HG03064 (cell line): ENCODE measurements around the gene PRDX6.
"Not testable (repeated sequence)": the region's sequence is repeated elsewhere in the genome, so short reads cannot be mapped to it uniquely, and the experiment has no call there.

Source experiments
- ATAC-seq: cut with Tn5 transposase; IDR thresholded peaks from one replicate; pipeline ENCODE4 v1.9.1; 2021; ENCODE audit warnings: low read depth; ENCODE audit not compliant: unreplicated experiment

PRDX6 gene

GRCh38 chr1:173495609-173496267 is 18.6 kb downstream of the PRDX6 start:
- ATAC-seq: no peak

GRCh38 chr1:173496757-173497320 is 19.7 kb downstream of the PRDX6 start:
- ATAC-seq: no peak

GRCh38 chr1:173499729-173500128 is 22.6 kb downstream of the PRDX6 start:
- ATAC-seq: no peak

- ATAC-seq: no peak
Observed at GRCh38 chr1:173502104-173502503, 25.0 kb downstream of the PRDX6 start.

- ATAC-seq: no peak
Observed at GRCh38 chr1:173503391-173503790, 26.3 kb downstream of the PRDX6 start.

GRCh38 chr1:173504268-173504667 is 27.1 kb downstream of the PRDX6 start:
- no peak for ATAC-seq

GRCh38 chr1:173505391-173505790 is 28.3 kb downstream of the PRDX6 start:
- no peak for ATAC-seq

- no peak for ATAC-seq
Observed at GRCh38 chr1:173506437-173506836, 29.3 kb downstream of the PRDX6 start.

- ATAC-seq: no peak
Observed at GRCh38 chr1:173507205-173507846, 30.2 kb downstream of the PRDX6 start.

GRCh38 chr1:173507847-173508209 is 30.7 kb downstream of the PRDX6 start:
- no peak for ATAC-seq

GRCh38 chr1:173508541-173508940 is 31.4 kb downstream of the PRDX6 start:
- no peak for ATAC-seq

GRCh38 chr1:173509797-173510196 is 32.7 kb downstream of the PRDX6 start:
- no peak for ATAC-seq

GRCh38 chr1:173514503-173514902 is 37.4 kb downstream of the PRDX6 start:
- ATAC-seq: not testable (repeated sequence)

GRCh38 chr1:173520799-173521198 is 43.7 kb downstream of the PRDX6 start:
- ATAC-seq: no peak

GRCh38 chr1:173523329-173523728 is 46.2 kb downstream of the PRDX6 start:
- no peak for ATAC-seq

- ATAC-seq: no peak
Observed at GRCh38 chr1:173525926-173526325, 48.8 kb downstream of the PRDX6 start.

GRCh38 chr1:173527151-173527826 is 50.2 kb downstream of the PRDX6 start:
- ATAC-seq: no peak

- no peak for ATAC-seq
Observed at GRCh38 chr1:173529106-173529505, 52.0 kb downstream of the PRDX6 start.

GRCh38 chr1:173530795-173531693 is 53.9 kb downstream of the PRDX6 start:
- ATAC-seq: no peak

GRCh38 chr1:173532237-173532636 is 55.1 kb downstream of the PRDX6 start:
- no peak for ATAC-seq

GRCh38 chr1:173536223-173536622 is 59.1 kb downstream of the PRDX6 start:
- ATAC-seq: no peak
